Gastroesophageal sphincter (tissue), 3 donors: ENCODE results near the gene CHI3L1.

Source experiments
- EP300 ChIP-seq: sonication (generic); formaldehyde crosslinking; IDR thresholded peaks from one replicate; pipeline ENCODE4 v1.6.1; 2017; ENCODE audit warnings: antibody characterized with exemption, mild to moderate bottlenecking
- POLR2A ChIP-seq, 2 donors: fragments of 450-650 bp; IDR thresholded peaks; one replicate each; pipeline ENCODE4 v1.6.1; 2017; ENCODE audit warnings: antibody characterized with exemption in 2 of 2, mild to moderate bottlenecking in 2 of 2, moderate library complexity in 1 of 2
- POLR2AphosphoS5 ChIP-seq: sonication (generic); formaldehyde crosslinking; IDR thresholded peaks from one replicate; pipeline ENCODE4 v1.6.1; 2017; ENCODE audit warnings: antibody characterized with exemption
- TF ChIP-seq, protein P1 (sequence below), 4 experiments: fragments of 200-600 bp in 2 of 4; fragments of 450-650 bp in 2 of 4; sonication (generic) in 1 of 4; IDR thresholded peaks; one replicate each; pipeline ENCODE4 v1.5.1; 2017 to 2019; ENCODE audit warnings: antibody characterized with exemption in 4 of 4, mild to moderate bottlenecking in 2 of 4, moderate library complexity in 2 of 4

DNA sequence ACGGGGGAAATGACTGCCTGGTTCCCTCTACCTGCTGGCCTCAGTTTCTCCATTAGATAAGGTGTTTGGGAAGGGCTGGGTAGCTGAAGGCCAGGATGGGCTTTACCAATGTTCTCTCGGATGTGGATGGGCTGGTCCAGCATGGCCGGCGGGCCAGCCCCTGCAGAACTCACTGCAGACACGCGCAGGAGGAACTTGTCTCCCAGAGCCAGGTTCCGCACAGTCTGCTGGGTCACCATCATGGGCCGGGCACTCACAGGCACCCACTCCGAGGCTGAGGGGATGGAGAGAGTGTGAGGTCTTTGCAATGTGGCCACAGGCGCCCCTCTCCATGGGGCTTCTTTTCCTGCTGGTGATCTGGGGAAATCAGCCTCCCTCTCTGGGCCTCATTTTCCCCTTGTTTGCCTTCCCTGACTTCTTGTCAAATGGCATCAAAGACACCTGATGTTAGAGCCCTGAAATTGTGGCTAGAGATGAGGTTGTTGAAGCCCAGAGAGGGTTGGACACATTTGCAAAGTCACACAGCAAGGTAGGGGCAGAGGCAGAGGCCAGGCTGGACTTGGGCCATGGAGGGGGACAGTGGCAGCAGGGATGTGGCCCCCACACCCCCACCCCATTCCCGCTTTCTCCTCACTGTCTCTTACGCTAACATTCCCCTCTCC lies 12.0 kb downstream of the CHI3L1 start:
- TF ChIP-seq POLR2AphosphoS5 (no peak), EP300 (no peak), POLR2A (IDR thresholded peaks at IDR 0.05) (no peak)
- TF ChIP-seq, protein P1, sequence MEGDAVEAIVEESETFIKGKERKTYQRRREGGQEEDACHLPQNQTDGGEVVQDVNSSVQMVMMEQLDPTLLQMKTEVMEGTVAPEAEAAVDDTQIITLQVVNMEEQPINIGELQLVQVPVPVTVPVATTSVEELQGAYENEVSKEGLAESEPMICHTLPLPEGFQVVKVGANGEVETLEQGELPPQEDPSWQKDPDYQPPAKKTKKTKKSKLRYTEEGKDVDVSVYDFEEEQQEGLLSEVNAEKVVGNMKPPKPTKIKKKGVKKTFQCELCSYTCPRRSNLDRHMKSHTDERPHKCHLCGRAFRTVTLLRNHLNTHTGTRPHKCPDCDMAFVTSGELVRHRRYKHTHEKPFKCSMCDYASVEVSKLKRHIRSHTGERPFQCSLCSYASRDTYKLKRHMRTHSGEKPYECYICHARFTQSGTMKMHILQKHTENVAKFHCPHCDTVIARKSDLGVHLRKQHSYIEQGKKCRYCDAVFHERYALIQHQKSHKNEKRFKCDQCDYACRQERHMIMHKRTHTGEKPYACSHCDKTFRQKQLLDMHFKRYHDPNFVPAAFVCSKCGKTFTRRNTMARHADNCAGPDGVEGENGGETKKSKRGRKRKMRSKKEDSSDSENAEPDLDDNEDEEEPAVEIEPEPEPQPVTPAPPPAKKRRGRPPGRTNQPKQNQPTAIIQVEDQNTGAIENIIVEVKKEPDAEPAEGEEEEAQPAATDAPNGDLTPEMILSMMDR (IDR thresholded peaks at IDR 0.05): no peak
